Subcutaneous abdominal adipose tissue (tissue), 5 donors: ENCODE data around the gene SAYSD1.
A peak's percentile ranks its signal among the peaks of the same experiment; 100 is the strongest.

ENCODE experiments used
- H3K27ac ChIP-seq: one replicate; pipeline ENCODE4 v1.7.0; 2013; ENCODE audit warnings: low read depth, mild to moderate bottlenecking, inconsistent platforms, low read length, moderate library complexity
- H3K27me3 ChIP-seq, 5 donors: one replicate each; pipeline ENCODE4 v1.7.0; 2013; ENCODE audit warnings: low read length in 5 of 5, inconsistent platforms in 1 of 5; ENCODE audit not compliant: control insufficient read depth in 5 of 5, insufficient read depth in 4 of 5
- H3K36me3 ChIP-seq, 5 donors: one replicate each; pipeline ENCODE4 v1.7.0; 2013; ENCODE audit warnings: low read length in 5 of 5; ENCODE audit not compliant: control insufficient read depth in 5 of 5, insufficient read depth in 5 of 5
- H3K4me1 ChIP-seq, 5 donors: one replicate each; pipeline ENCODE4 v1.7.0; 2013; ENCODE audit warnings: low read length in 5 of 5, mild to moderate bottlenecking in 3 of 5, moderate library complexity in 1 of 5; ENCODE audit not compliant: control insufficient read depth in 5 of 5, insufficient read depth in 5 of 5
- H3K4me3 ChIP-seq, 5 donors: one replicate each; pipeline ENCODE4 v1.7.0; 2013; ENCODE audit warnings: low read length in 5 of 5, low read depth in 1 of 5
- H3K9ac ChIP-seq, 5 donors: one replicate each; pipeline ENCODE4 v1.7.0; 2013; ENCODE audit warnings: low read length in 5 of 5, mild to moderate bottlenecking in 4 of 5, moderate library complexity in 3 of 5
- H3K9me3 ChIP-seq, 5 donors: one replicate each; pipeline ENCODE4 v1.7.0; 2013; ENCODE audit warnings: low read length in 5 of 5; ENCODE audit not compliant: control insufficient read depth in 5 of 5
- donor health status: healthy.
- donor health status: healthy.
- donor health status: healthy.
- donor health status: healthy.
- donor health status: healthy.

SAYSD1 gene

DNA sequence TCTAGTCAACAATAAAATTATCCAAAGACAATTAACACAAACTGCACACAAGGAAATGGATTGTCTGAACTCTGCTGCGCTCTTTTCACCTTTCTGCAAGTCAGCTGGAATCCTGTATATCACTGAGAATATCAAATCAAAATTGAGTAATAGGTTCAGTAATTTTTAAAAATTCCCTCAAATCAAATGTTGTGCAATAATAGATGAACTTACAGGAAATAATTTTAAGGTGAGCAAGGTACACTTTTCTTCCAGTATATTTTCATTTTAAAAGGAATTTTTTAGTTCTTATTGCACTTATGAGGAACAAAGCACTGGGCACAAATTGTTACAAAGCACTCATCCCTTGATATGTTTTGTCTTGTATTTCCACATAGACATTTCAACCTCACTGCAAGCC, 1.2 kb downstream of the SAYSD1 start:
- H3K27me3 ChIP-seq, result no peaks in the 10 kb centered on the region
- H3K9ac ChIP-seq, result peak overlapping the region in 3 of 5 donors; percentile 87 to 93 (median 89)
- H3K4me3 ChIP-seq, result peak overlapping the region in 4 of 5 donors; percentile 78 to 90 (median 80)
- H3K27ac ChIP-seq, result peak overlapping the region; percentile 81
- H3K36me3 ChIP-seq, result peaks cover 14 to 17% (median 17%) of the 10 kb centered on the region in 5 donors
- H3K4me1 ChIP-seq, result peaks cover 3 to 20% (median 16%) of the 10 kb centered on the region in 5 donors
- no peaks in the 10 kb centered on the region for H3K9me3 ChIP-seq

- H3K36me3 ChIP-seq, result peaks cover 15 to 20% (median 17%) of the 10 kb centered on the region in 5 donors
- no peak overlapping the region for H3K9ac ChIP-seq
- H3K4me1 ChIP-seq, result peaks cover 3 to 23% (median 16%) of the 10 kb centered on the region in 5 donors
- H3K27me3 ChIP-seq, result no peaks in the 10 kb centered on the region
- no peak overlapping the region for H3K27ac ChIP-seq
- H3K4me3 ChIP-seq, result no peak overlapping the region
- H3K9me3 ChIP-seq, result no peaks in the 10 kb centered on the region
Observed at GRCh38 chr6:39111280-39111679, 3.7 kb downstream of the SAYSD1 start.

GRCh38 chr6:39108041-39108839, 6.7 kb downstream of the SAYSD1 start:
- H3K9me3 ChIP-seq, result no peaks in the 10 kb centered on the region
- no peak overlapping the region for H3K9ac ChIP-seq
- no peaks in the 10 kb centered on the region for H3K27me3 ChIP-seq
- peaks cover 23 to 37% (median 27%) of the 10 kb centered on the region in 5 donors for H3K36me3 ChIP-seq
- H3K4me3 ChIP-seq, result no peak overlapping the region
- H3K4me1 ChIP-seq, result peaks cover 0 to 3% (median 0%) of the 10 kb centered on the region in 5 donors
- no peak overlapping the region for H3K27ac ChIP-seq

- Histone ChIP-seq H3K27ac (no peak overlapping the region), H3K4me1 (peaks cover 0 to 3% (median 0%) of the 10 kb centered on the region in 5 donors), H3K27me3 (no peaks in the 10 kb centered on the region), H3K9ac (no peak overlapping the region), H3K4me3 (no peak overlapping the region), H3K9me3 (no peaks in the 10 kb centered on the region), H3K36me3 (peaks cover 24 to 37% (median 27%) of the 10 kb centered on the region in 5 donors)
Observed at GRCh38 chr6:39107641-39108040, 7.3 kb downstream of the SAYSD1 start.

- Histone ChIP-seq H3K4me3 (no peak overlapping the region), H3K9me3 (no peaks in the 10 kb centered on the region), H3K27ac (no peak overlapping the region), H3K9ac (no peak overlapping the region), H3K4me1 (peaks cover 0 to 3% (median 0%) of the 10 kb centered on the region in 5 donors), H3K27me3 (no peaks in the 10 kb centered on the region), H3K36me3 (peaks cover 24 to 37% (median 27%) of the 10 kb centered on the region in 5 donors)
Observed at GRCh38 chr6:39107034-39107433, 8.0 kb downstream of the SAYSD1 start.

DNA sequence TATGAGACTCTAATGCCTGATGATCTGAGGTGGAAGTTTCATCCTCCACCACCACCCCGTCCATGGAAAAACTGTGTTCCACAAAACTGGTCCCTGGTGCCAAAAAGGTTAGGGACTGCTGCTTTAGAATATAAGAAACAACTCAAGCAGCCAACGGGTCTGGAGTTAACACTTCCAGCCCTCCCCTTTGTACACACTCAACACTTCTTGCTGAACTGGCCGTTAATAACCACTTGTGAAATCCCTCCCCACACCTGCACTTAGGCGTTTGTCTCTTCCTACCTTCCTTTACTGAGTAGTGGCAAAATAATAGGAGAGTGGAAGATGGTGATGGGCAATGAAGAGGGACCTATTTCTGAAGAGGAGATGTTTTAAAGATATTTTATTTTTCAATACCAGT, 10.5 kb downstream of the SAYSD1 start:
- peaks cover 8 to 27% (median 20%) of the 10 kb centered on the region in 5 donors for H3K36me3 ChIP-seq

DNA sequence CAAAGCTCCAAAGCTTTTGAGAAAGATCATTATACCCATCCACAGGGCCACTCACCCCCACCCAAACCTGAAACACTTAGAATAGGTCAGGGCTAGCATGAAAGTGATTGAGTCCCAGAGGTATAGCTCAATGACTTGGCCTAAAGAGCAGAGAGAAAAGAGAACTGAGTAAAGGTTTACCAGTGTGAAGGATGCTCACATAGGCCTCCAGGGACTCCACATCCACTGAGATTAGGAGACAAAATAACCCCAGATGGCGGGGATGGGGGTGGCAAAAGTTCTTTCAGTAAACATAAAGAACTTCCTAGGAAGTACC, 12.2 kb downstream of the SAYSD1 start:
- no peak overlapping the region for H3K9ac ChIP-seq
- H3K9me3 ChIP-seq, result no peaks in the 10 kb centered on the region
- H3K4me3 ChIP-seq, result no peak overlapping the region
- H3K27me3 ChIP-seq, result no peaks in the 10 kb centered on the region
- no peak overlapping the region for H3K27ac ChIP-seq
- H3K36me3 ChIP-seq, result peaks cover 7 to 17% (median 11%) of the 10 kb centered on the region in 5 donors
- H3K4me1 ChIP-seq, result peaks cover 0 to 4% (median 0%) of the 10 kb centered on the region in 5 donors

More for the DNA sequence above, 10.5 kb downstream of the SAYSD1 start:
- Histone ChIP-seq H3K4me3 (no peak overlapping the region), H3K27ac (no peak overlapping the region), H3K27me3 (no peaks in the 10 kb centered on the region), H3K9me3 (no peaks in the 10 kb centered on the region), H3K4me1 (peaks cover 0 to 4% (median 0%) of the 10 kb centered on the region in 5 donors), H3K9ac (no peak overlapping the region)

- Histone ChIP-seq H3K9me3 (no peaks in the 10 kb centered on the region), H3K36me3 (peaks cover 7 to 17% (median 11%) of the 10 kb centered on the region in 5 donors), H3K4me3 (no peak overlapping the region), H3K27me3 (no peaks in the 10 kb centered on the region), H3K9ac (no peak overlapping the region), H3K4me1 (peaks cover 0 to 4% (median 0%) of the 10 kb centered on the region in 5 donors), H3K27ac (no peak overlapping the region)
Observed at GRCh38 chr6:39102071-39102820, 12.7 kb downstream of the SAYSD1 start.

GRCh38 chr6:39100358-39100757, 14.6 kb downstream of the SAYSD1 start:
- peaks cover 7 to 15% (median 9%) of the 10 kb centered on the region in 5 donors for H3K36me3 ChIP-seq
- no peak overlapping the region for H3K9ac ChIP-seq
- no peaks in the 10 kb centered on the region for H3K9me3 ChIP-seq
- no peak overlapping the region for H3K27ac ChIP-seq
- H3K4me3 ChIP-seq, result no peak overlapping the region
- peaks cover 0 to 4% (median 0%) of the 10 kb centered on the region in 5 donors for H3K4me1 ChIP-seq
- no peaks in the 10 kb centered on the region for H3K27me3 ChIP-seq

DNA sequence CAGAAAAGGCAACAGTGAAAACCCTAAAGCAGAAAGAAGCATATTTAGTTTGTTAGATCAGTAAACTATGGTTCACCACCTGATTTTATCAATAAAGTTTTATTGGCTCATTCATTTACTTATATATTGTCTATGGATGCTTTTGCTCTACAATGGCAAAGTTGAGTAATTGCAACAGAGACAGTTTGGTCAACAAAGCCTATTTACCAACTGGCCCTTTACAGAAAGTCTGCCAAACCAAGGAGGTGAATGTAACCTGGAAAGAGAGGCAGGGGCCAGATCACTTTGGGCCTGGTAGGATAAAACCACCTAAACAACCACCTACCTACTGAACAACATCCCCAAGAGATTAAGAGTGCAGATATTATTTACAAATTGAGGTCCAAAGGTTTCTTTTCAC, 19.4 kb downstream of the SAYSD1 start:
- no peak overlapping the region for H3K27ac ChIP-seq
- no peak overlapping the region for H3K4me3 ChIP-seq
- H3K9me3 ChIP-seq, result no peaks in the 10 kb centered on the region
- no peaks in the 10 kb centered on the region for H3K4me1 ChIP-seq
- H3K27me3 ChIP-seq, result no peaks in the 10 kb centered on the region
- no peaks in the 10 kb centered on the region for H3K36me3 ChIP-seq
- no peak overlapping the region for H3K9ac ChIP-seq
